IMR-90 (cell line): ENCODE measurements around the gene GDPD5. TPM values are rescaled to one million over a fixed set of nuclear protein-coding genes. Genes with fewer than 3 reads are reported as not detected.

Source experiments
- ATAC-seq: fragments of 200-7000 bp; cut with Tn5 transposase; 2 replicates; pipeline ENCODE4 v1.9.1; 2020; ENCODE audit warnings: low read depth, mild to moderate bottlenecking, moderate library complexity
- BruUV-seq: library from RNA; stranded (reverse); fragments of 400-500 nt; replicated peaks from 2 replicates; lab custom pipeline; 2021; lab: Mats Ljungman, UMichigan
- CTCF ChIA-PET: fragments of 300-600 bp; formaldehyde crosslinking; extraction: SDS; loops from one replicate; lab custom pipeline; 2021; ENCODE audit warnings: antibody characterized with exemption; lab: Yijun Ruan, JAX
- POLR2A ChIA-PET: fragments of 300-600 bp; sonication (Branson Sonifier 250); formaldehyde crosslinking; loops from one replicate; lab custom pipeline; 2022; ENCODE audit warnings: antibody characterized with exemption; ENCODE audit not compliant: unreplicated experiment; lab: Charles Lee
- DNase-seq: peaks from one replicate; pipeline ENCODE4 v3.0.0; 2013
- H2AFZ ChIP-seq: replicated peaks from 2 replicates; pipeline ENCODE3; 2013; ENCODE audit warnings: low read length, mild to moderate bottlenecking; ENCODE audit not compliant: poor library complexity
- H2AK5ac ChIP-seq: 2 replicates; pipeline ENCODE4 v1.6.1; 2013; ENCODE audit warnings: low read depth, low read length, inconsistent platforms
- H2AK9ac ChIP-seq: replicated peaks from 2 replicates; pipeline ENCODE3; 2013; ENCODE audit warnings: mild to moderate bottlenecking, low read depth, low read length, moderate library complexity; ENCODE audit not compliant: poor library complexity
- H2BK120ac ChIP-seq: 2 replicates; pipeline ENCODE4 v1.6.1; 2013; ENCODE audit warnings: low read depth, low read length, inconsistent platforms
- H2BK15ac ChIP-seq: 3 replicates; pipeline ENCODE4 v1.6.1; 2013; ENCODE audit warnings: low read depth, low read length, inconsistent platforms
- H2BK20ac ChIP-seq: 2 replicates; pipeline ENCODE4 v1.6.1; 2013; ENCODE audit warnings: low read depth, mild to moderate bottlenecking, inconsistent platforms, low read length, moderate library complexity
- H2BK5ac ChIP-seq: 2 replicates; pipeline ENCODE4 v1.6.1; 2013; ENCODE audit warnings: mild to moderate bottlenecking, low read depth, low read length, inconsistent platforms; ENCODE audit not compliant: poor library complexity, severe bottlenecking
- H3K14ac ChIP-seq: replicated peaks from 2 replicates; pipeline ENCODE4 v1.6.1; 2013; ENCODE audit warnings: low read depth, low read length, inconsistent platforms
- H3K18ac ChIP-seq: 2 replicates; pipeline ENCODE4 v1.6.1; 2013; ENCODE audit warnings: low read depth, low read length, control low read depth
- H3K23ac ChIP-seq: 2 replicates; pipeline ENCODE4 v1.6.1; 2013; ENCODE audit warnings: low read depth, low read length, inconsistent platforms
- H3K27ac ChIP-seq: 2 replicates; pipeline ENCODE4 v1.5.1; 2013; ENCODE audit warnings: mild to moderate bottlenecking, control low read depth, low read length; ENCODE audit not compliant: insufficient read depth
- H3K27me3 ChIP-seq: 2 replicates; pipeline ENCODE4 v1.6.1; 2013; ENCODE audit warnings: low read length; ENCODE audit not compliant: control insufficient read depth, insufficient read depth
- H3K36me3 ChIP-seq: 2 replicates; pipeline ENCODE4 v1.6.1; 2013; ENCODE audit warnings: low read length, mixed read lengths; ENCODE audit not compliant: control insufficient read depth, insufficient read depth
- H3K4ac ChIP-seq: 2 replicates; pipeline ENCODE4 v1.6.1; 2013; ENCODE audit warnings: low read depth, low read length, inconsistent platforms
- H3K4me1 ChIP-seq: 2 replicates; pipeline ENCODE4 v1.6.1; 2013; ENCODE audit warnings: low read length, mixed read lengths; ENCODE audit not compliant: control insufficient read depth, insufficient read depth
- H3K4me2 ChIP-seq: 2 replicates; pipeline ENCODE4 v1.6.1; 2013; ENCODE audit warnings: low read depth, mild to moderate bottlenecking, control low read depth, low read length, moderate library complexity
- H3K4me3 ChIP-seq: 2 replicates; pipeline ENCODE4 v1.5.1; 2013; ENCODE audit warnings: low read depth, mild to moderate bottlenecking, control low read depth, low read length, moderate library complexity; ENCODE audit not compliant: insufficient read depth
- H3K56ac ChIP-seq: 2 replicates; pipeline ENCODE4 v1.6.1; 2013; ENCODE audit warnings: low read length, inconsistent platforms; ENCODE audit not compliant: insufficient read depth; ENCODE audit errors: extremely low read depth
- H3K79me1 ChIP-seq, 2 experiments: 2 replicates each; pipeline ENCODE4 v1.6.1; 2013; ENCODE audit warnings: low read length in 2 of 2, inconsistent platforms in 1 of 2, low read depth in 1 of 2
- H3K9ac ChIP-seq: 2 replicates; pipeline ENCODE4 v1.6.1; 2013; ENCODE audit warnings: low read depth, low read length, control low read depth
- H3K9me1 ChIP-seq: 2 replicates; pipeline ENCODE4 v1.6.1; 2013; ENCODE audit warnings: low read length, inconsistent platforms; ENCODE audit not compliant: insufficient read depth
- H3K9me3 ChIP-seq: 2 replicates; pipeline ENCODE4 v1.6.1; 2013; ENCODE audit warnings: low read length; ENCODE audit not compliant: control insufficient read depth, insufficient read depth
- H4K20me1 ChIP-seq: 2 replicates; pipeline ENCODE4 v1.6.1; 2013; ENCODE audit warnings: low read length, inconsistent platforms; ENCODE audit not compliant: insufficient read depth
- H4K5ac ChIP-seq: 2 replicates; pipeline ENCODE4 v1.6.1; 2013; ENCODE audit warnings: mild to moderate bottlenecking, low read depth, low read length, control low read depth
- H4K8ac ChIP-seq, 2 experiments: 2 replicates each; pipeline ENCODE4 v1.6.1; 2013; ENCODE audit warnings: low read depth in 2 of 2, low read length in 2 of 2, control low read depth in 1 of 2, inconsistent platforms in 1 of 2
- H4K91ac ChIP-seq: 2 replicates; pipeline ENCODE4 v1.6.1; 2013; ENCODE audit warnings: low read depth, low read length, inconsistent platforms; ENCODE audit not compliant: insufficient read depth
- BHLHE40 ChIP-seq: fragments of 150-350 bp; IDR thresholded peaks from 2 replicates; pipeline ENCODE4 v1.6.1; 2016; ENCODE audit warnings: mild to moderate bottlenecking, low read depth, low read length
- CEBPB ChIP-seq: IDR thresholded peaks from 2 replicates; pipeline ENCODE4 v1.6.1; 2012; ENCODE audit warnings: low read depth, low read length, improper control_type of control experiment
- CHD1 ChIP-seq: IDR thresholded peaks from 2 replicates; pipeline ENCODE4 v1.6.1; 2012; ENCODE audit warnings: low read depth, low read length, improper control_type of control experiment
- ELK1 ChIP-seq: fragments of 150-350 bp; IDR thresholded peaks from 2 replicates; pipeline ENCODE4 v1.6.1; 2016; ENCODE audit warnings: low read depth, mild to moderate bottlenecking, low read length, moderate library complexity, borderline replicate concordance
- MAFK ChIP-seq: IDR thresholded peaks from 2 replicates; pipeline ENCODE4 v1.6.1; 2012; ENCODE audit warnings: low read depth, low read length, improper control_type of control experiment
- MAZ ChIP-seq: IDR thresholded peaks from 2 replicates; pipeline ENCODE4 v1.6.1; 2012; ENCODE audit warnings: low read depth, mild to moderate bottlenecking, low read length, improper control_type of control experiment, moderate library complexity, borderline replicate concordance
- MXI1 ChIP-seq: IDR thresholded peaks from 2 replicates; pipeline ENCODE4 v1.6.1; 2012; ENCODE audit warnings: low read depth, mild to moderate bottlenecking, low read length, moderate library complexity, borderline replicate concordance
- RCOR1 ChIP-seq: IDR thresholded peaks from 2 replicates; pipeline ENCODE4 v1.6.1; 2012; ENCODE audit warnings: mild to moderate bottlenecking, low read length, improper control_type of control experiment; ENCODE audit not compliant: insufficient replicate concordance
- USF2 ChIP-seq: fragments of 150-350 bp; IDR thresholded peaks from 2 replicates; pipeline ENCODE4 v1.6.1; 2017; ENCODE audit warnings: mild to moderate bottlenecking, antibody characterized with exemption, low read length, low read depth
- WGBS, 2 experiments: methylation state at CpG; one replicate each; pipeline versions ENCODE4 v1.1.5 to v1.1.7; 2013; ENCODE audit warnings: missing lambda C conversion rate in 2 of 2; ENCODE audit not compliant: insufficient read length in 1 of 2; ENCODE audit errors: extremely low coverage in 2 of 2; 5-methylcytosine and 5-hydroxymethylcytosine counted together
- dilution Hi-C: fragments of 300-500 bp; cut with HindIII; formaldehyde crosslinking; loops from one replicate; pipeline ENCODE4 v1.14.3; 2018; ENCODE audit warnings: low sequenced_read_pairs; ENCODE audit not compliant: unreplicated experiment
- in situ Hi-C: fragments of 300-500 bp; cut with MboI; formaldehyde crosslinking; loops from 3 replicates; pipeline ENCODE4 v1.14.3; 2019; ENCODE audit warnings: low sequenced_read_pairs, inconsistent platforms, mixed read lengths
- intact Hi-C: fragments of 100-400 bp; cut with micrococcal nuclease; formaldehyde crosslinking; loops from 2 replicates; pipeline ENCODE4 v1.10.0; 2022
- polyA plus RNA-seq, 3 experiments: library from polyadenylated mRNA; depleted of rRNA; stranded (reverse); fragments of >200 nt; gene quantifications; 2 replicates each; pipeline ENCODE4 v1.2.3, GENCODE V29; 2012; ENCODE audit warnings: low replicate concordance in 1 of 3
- total RNA-seq: library from RNA; depleted of rRNA; stranded (reverse); fragments of >200 nt; gene quantifications from 2 replicates; pipeline ENCODE4 v1.2.3, GENCODE V29; 2012

Gene GDPD5
- total and polyA plus RNA-seq, 2 of the 4 experiments (the other 2 are of a cell fraction), result 2.0 to 7.9 TPM

- TF ChIP-seq BHLHE40, result no peak
- TF ChIP-seq CEBPB, result no peak
These were observed 15.7 kb upstream of the GDPD5 start (continued) for GRCh38 chr11:75541193-75542087.

- Histone ChIP-seq H4K8ac (no peak overlapping the region), H2BK15ac (no peak overlapping the region), H2AK5ac (no peak overlapping the region), H3K4ac (no peak overlapping the region), H3K4me1 (peaks cover 6% of the 10 kb centered on the region; the same call in 1 of the 2 replicates), H3K56ac (no peak overlapping the region), H3K9me1 (no peaks in the 10 kb centered on the region), H3K27me3 (no peaks in the 10 kb centered on the region; the same call in 1 of the 2 replicates), H3K9ac (no peak overlapping the region), H2AFZ (peak overlapping the region; percentile 47), H3K9me3 (no peaks in the 10 kb centered on the region), H3K14ac (no peak overlapping the region), H2AK9ac (no peak overlapping the region), H3K36me3 (no peaks in the 10 kb centered on the region), H2BK20ac (no peak overlapping the region), H3K79me1 (no peaks in the 10 kb centered on the region), H2BK120ac (no peak overlapping the region), H4K91ac (no peak overlapping the region), H3K27ac (no peak overlapping the region), H2BK5ac (no peak overlapping the region), H4K20me1 (no peaks in the 10 kb centered on the region), H3K4me3 (no peak overlapping the region), H4K5ac (no peak overlapping the region), H3K18ac (no peak overlapping the region), H3K4me2 (no peak overlapping the region), H3K23ac (no peak overlapping the region)
- peak; percentile 74 for ATAC-seq
- ChIA-PET POLR2A (no interaction called here), CTCF (interaction anchor here (0.6 kb wide), 1 partner anchor 613 kb away, joined by 3 read pairs; no protein-coding TSS in a partner anchor)
- 27% methylated on average over 4 of the region's 9 CpGs; no CpG with 5 or more reads in 1 of the 2 experiments for WGBS, 2 experiments
- dilution Hi-C loops (no loop called here), in situ Hi-C loops (loop anchor here (25.0 kb wide), 1 partner anchor 252 kb away; no protein-coding TSS in a partner anchor), intact Hi-C loops (no loop called here)
- no peak for DNase-seq
- no TSS peak for BruUV-seq
- TF ChIP-seq RCOR1 (no peak), MXI1 (no peak), USF2 (no peak), CHD1 (no peak), ELK1 (no peak), MAZ (no peak), MAFK (no peak), BHLHE40 (no peak)
These were observed 14.0 kb upstream of the GDPD5 start for GRCh38 chr11:75539459-75540334.
